ENCODE data around the gene XYLB. TPM values are rescaled to one million over a fixed set of nuclear protein-coding genes. Genes with fewer than 3 reads are reported as not detected.
"Not testable (repeated sequence)": the region's sequence is repeated elsewhere in the genome, so short reads cannot be mapped to it uniquely, and the experiment has no call there.

XYLB gene
- total RNA-seq = 1 to 10 TPM; 1.6 to 3.7 (median 2.4) TPM
- total RNA-seq (2013) = 2.9 TPM

DNA sequence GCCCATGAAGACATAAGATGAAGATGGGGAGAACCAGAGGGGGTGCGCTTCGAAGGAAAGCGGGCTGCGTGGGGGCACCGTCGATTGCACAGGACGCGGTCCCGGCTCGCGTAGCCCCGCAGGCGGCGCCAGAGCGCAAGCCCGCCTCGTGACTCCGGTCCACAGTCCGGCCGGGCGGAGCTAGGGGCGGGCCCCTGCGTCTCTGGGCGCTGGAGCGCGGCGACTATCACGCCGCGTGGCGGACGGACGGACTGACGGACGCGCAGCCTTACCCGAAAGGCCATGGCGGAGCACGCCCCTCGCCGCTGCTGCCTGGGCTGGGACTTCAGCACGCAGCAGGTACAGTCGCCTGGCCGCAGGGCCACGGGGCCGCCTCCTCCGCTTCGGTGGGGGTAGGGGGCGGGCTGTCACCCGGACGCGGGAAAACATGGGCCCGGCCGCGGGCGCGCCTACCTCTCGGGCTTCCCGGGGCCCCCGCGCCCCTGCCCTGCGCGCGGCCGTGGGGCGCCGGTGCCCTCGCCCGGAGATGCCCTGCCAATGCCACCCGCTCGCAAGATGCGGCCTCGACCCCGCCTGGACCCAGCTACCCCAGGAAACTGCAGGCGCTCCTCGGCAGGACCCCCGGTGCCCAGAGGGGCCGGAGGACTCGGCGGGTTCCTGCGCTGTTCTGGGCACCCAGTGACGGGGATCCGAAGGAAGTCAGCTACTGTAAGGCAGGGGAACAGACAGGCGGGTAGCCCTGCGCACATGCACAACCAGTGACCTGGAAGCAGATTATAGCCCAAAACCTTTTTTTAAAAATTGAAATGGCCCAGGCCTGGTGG is at the start of gene XYLB:
Gene XYLB, plus strand, starts transcription at position 199 of the 824 bp plus-strand sequence. Its CDS starts 84 bp downstream, at position 283.
- peaks cover 0 to 5% of the 10 kb centered on the region in 2 donors for H3K27me3 Mint-ChIP-seq (ENCODE audit: low read depth in 2 of 2)
- peaks cover 0 to 10% of the 10 kb centered on the region in 2 donors for H3K4me1 Mint-ChIP-seq
- DNase-seq = peak; percentile 78 to 83
- Histone ChIP-seq H3K9me3 (ENCODE audit: control insufficient read depth, insufficient read depth, low read length) (no peaks in the 10 kb centered on the region), H3K27ac (ENCODE audit: low read length) (no peak within 1 kb of the TSS), H3K4me3 (ENCODE audit: low read length) (peak within 1 kb of the TSS; percentile 52), H3K36me3 (ENCODE audit: control insufficient read depth, insufficient read depth, low read length) (no peaks in the 10 kb centered on the region), H3K4me1 (ENCODE audit: control insufficient read depth, insufficient read depth, low read length) (peaks cover 13% of the 10 kb centered on the region), H3K27me3 (ENCODE audit: control insufficient read depth, insufficient read depth, low read length) (no peaks in the 10 kb centered on the region)
- peak within 1 kb of the TSS; percentile 85 for H3K4me3 Mint-ChIP-seq
- no peaks in the 10 kb centered on the region for H3K36me3 Mint-ChIP-seq
- TF ChIP-seq CTCF (IDR thresholded peaks at IDR 0.05) = peak; percentile 83
- intact Hi-C loops (cut with micrococcal nuclease) = loop anchor here (2.0 kb wide), 1 partner anchor 134 kb away; no protein-coding TSS in a partner anchor
- peak; percentile 98 to 99 (median 99) for ATAC-seq
- H3K9me3 Mint-ChIP-seq = no peaks in the 10 kb centered on the region
- WGBS (ENCODE audit: insufficient coverage) = 1% methylated on average over 85 of the region's 85 CpGs
- peak within 1 kb of the TSS; percentile 18 to 80 for H3K27ac Mint-ChIP-seq

GRCh38 chr3:38297053-38297452 is 49.5 kb upstream of the XYLB start:
- H3K9me3 Mint-ChIP-seq; H3K4me3 ChIP-seq (ENCODE audit: low read length); H3K4me3 Mint-ChIP-seq; H3K36me3 Mint-ChIP-seq; H3K27me3 ChIP-seq (ENCODE audit: control insufficient read depth, insufficient read depth, low read length); H3K27ac Mint-ChIP-seq; H3K4me1 Mint-ChIP-seq; DNase-seq; H3K36me3 ChIP-seq (ENCODE audit: control insufficient read depth, insufficient read depth, low read length); H3K27ac ChIP-seq (ENCODE audit: low read length); ATAC-seq; H3K9me3 ChIP-seq (ENCODE audit: control insufficient read depth, insufficient read depth, low read length); H3K4me1 ChIP-seq (ENCODE audit: control insufficient read depth, insufficient read depth, low read length): not testable (repeated sequence)
- H3K27me3 Mint-ChIP-seq (ENCODE audit: low read depth in 2 of 2) = peaks cover 0 to 10% of the 10 kb centered on the region in 2 donors
- intact Hi-C loops (cut with micrococcal nuclease) = loop anchor here (5.0 kb wide), 1 partner anchor 180 kb away; no protein-coding TSS in a partner anchor
- WGBS (ENCODE audit: insufficient coverage) = 85% methylated on average over 4 of the region's 4 CpGs

DNA sequence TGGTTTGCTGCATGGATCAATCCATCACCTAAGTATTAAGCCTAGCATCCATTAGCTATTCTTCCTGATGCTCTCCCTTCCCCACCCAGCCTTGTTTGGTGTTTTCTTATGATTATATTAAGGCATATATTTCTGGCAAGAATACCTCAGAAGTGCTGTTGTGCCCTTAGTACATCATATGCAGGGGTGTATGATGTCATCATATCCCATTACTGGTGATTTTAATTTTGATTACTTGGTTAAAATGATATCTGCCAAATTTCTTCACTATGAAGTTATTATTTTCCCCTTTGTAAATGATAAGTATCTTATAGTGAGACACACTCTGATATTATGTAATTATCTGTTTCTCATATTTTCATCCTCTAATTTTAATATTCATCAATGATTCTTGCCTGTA is 49.0 kb upstream of the XYLB start:
- Mint-ChIP-seq H3K27ac (no peak overlapping the region), H3K4me1 (no peaks in the 10 kb centered on the region), H3K36me3 (no peaks in the 10 kb centered on the region), H3K27me3 (ENCODE audit: low read depth in 2 of 2) (peaks cover 0 to 10% of the 10 kb centered on the region in 2 donors), H3K9me3 (no peaks in the 10 kb centered on the region), H3K4me3 (no peak overlapping the region)
- Histone ChIP-seq H3K4me3 (ENCODE audit: low read length) (no peak overlapping the region), H3K4me1 (ENCODE audit: control insufficient read depth, insufficient read depth, low read length) (no peaks in the 10 kb centered on the region), H3K27me3 (ENCODE audit: control insufficient read depth, insufficient read depth, low read length) (no peaks in the 10 kb centered on the region), H3K27ac (ENCODE audit: low read length) (no peak overlapping the region), H3K36me3 (ENCODE audit: control insufficient read depth, insufficient read depth, low read length) (no peaks in the 10 kb centered on the region), H3K9me3 (ENCODE audit: control insufficient read depth, insufficient read depth, low read length) (no peaks in the 10 kb centered on the region)
- DNase-seq (no peak), ATAC-seq (no peak)
- intact Hi-C loops (cut with micrococcal nuclease) = loop anchor here (5.0 kb wide), 1 partner anchor 180 kb away; no protein-coding TSS in a partner anchor
- TF ChIP-seq CTCF (IDR thresholded peaks at IDR 0.05) = no peak

DNA sequence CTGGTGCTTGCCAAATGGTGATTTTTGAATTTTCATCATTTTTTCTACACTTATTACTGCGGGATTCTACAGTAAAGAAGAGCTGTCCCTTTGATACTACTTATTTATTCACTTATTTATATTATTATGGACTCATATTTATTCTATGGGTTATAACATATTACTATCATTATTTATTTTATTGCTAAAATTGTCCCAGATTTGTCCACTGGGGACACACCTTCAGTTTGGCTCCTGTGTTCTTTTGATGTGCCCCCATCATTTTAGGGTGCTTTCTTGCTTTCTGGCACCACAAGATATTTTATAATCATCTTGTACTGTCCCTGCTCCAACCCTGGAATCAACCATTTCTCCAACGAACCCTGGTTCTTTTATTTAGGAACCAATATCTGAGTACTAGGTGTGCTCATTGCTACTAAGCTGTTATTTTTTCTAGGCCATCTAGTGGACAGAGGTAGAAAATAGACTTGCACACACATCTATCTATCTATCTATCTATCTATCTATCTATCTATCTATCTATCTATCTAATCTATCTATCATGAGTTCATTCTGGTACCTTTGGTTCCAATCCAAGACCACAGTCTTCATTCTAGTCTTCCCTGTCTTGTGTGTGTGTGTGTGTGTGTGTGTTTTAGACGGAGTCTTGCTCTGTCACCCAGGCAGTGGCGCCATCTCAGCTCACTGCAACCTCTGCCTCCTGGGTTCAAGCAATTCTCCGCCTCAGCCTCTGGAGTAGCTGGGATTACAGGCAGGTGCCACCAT is 48.5 kb upstream of the XYLB start:
- DNase-seq (peak in 1 of 2 donors; percentile 17), ATAC-seq (no peak)
- Histone ChIP-seq H3K27me3 (ENCODE audit: control insufficient read depth, insufficient read depth, low read length) (no peaks in the 10 kb centered on the region), H3K36me3 (ENCODE audit: control insufficient read depth, insufficient read depth, low read length) (no peaks in the 10 kb centered on the region), H3K27ac (ENCODE audit: low read length) (no peak overlapping the region), H3K4me1 (ENCODE audit: control insufficient read depth, insufficient read depth, low read length) (no peaks in the 10 kb centered on the region), H3K4me3 (ENCODE audit: low read length) (no peak overlapping the region), H3K9me3 (ENCODE audit: control insufficient read depth, insufficient read depth, low read length) (no peaks in the 10 kb centered on the region)
- WGBS (ENCODE audit: insufficient coverage) = 82% methylated on average over 4 of the region's 5 CpGs
- H3K9me3 Mint-ChIP-seq = no peaks in the 10 kb centered on the region
- no peaks in the 10 kb centered on the region for H3K36me3 Mint-ChIP-seq
- intact Hi-C loops (cut with micrococcal nuclease) = loop anchor here (5.0 kb wide), 1 partner anchor 181 kb away; no protein-coding TSS in a partner anchor
- H3K4me3 Mint-ChIP-seq = no peak overlapping the region
- peak; percentile 19 for TF ChIP-seq CTCF (IDR thresholded peaks at IDR 0.05)
- no peak overlapping the region for H3K27ac Mint-ChIP-seq
- no peaks in the 10 kb centered on the region for H3K4me1 Mint-ChIP-seq
- H3K27me3 Mint-ChIP-seq (ENCODE audit: low read depth in 2 of 2) = peaks cover 3 to 10% of the 10 kb centered on the region in 2 donors
